Upper lobe of left lung (tissue), 6 donors: ENCODE results near the gene BRI3. TPM values are rescaled to one million over a fixed set of nuclear protein-coding genes. Genes with fewer than 3 reads are reported as not detected.

Experiments
- ATAC-seq, 2 donors: fragments of 200-7000 bp; cut with Tn5 transposase; one replicate each; pipeline ENCODE4 v1.9.1; 2022; ENCODE audit warnings: mild to moderate bottlenecking in 2 of 2, moderate library complexity in 2 of 2; ENCODE audit not compliant: low FRiP score in 2 of 2
- DNase-seq, 2 donors: peaks; one replicate each; pipeline ENCODE4 v3.0.0-alpha.2; 2019 to 2020
- H3K27ac ChIP-seq, 4 donors: fragments of 200-600 bp; sonication (generic); one replicate each; pipeline ENCODE4 v1.5.1; 2016 to 2019
- H3K27me3 ChIP-seq, 4 donors: fragments of 200-600 bp; sonication (generic); one replicate each; pipeline ENCODE4 v1.5.1; 2017 to 2019
- H3K36me3 ChIP-seq, 4 donors: fragments of 200-600 bp; sonication (generic); one replicate each; pipeline ENCODE4 v1.5.1; 2016 to 2019
- H3K4me1 ChIP-seq, 4 donors: fragments of 200-600 bp; sonication (generic); one replicate each; pipeline ENCODE4 v1.5.1; 2018 to 2019
- H3K4me3 ChIP-seq, 4 donors: fragments of 200-600 bp; sonication (generic); one replicate each; pipeline ENCODE4 v1.5.1; 2017 to 2019; ENCODE audit warnings: mild to moderate bottlenecking in 2 of 4, moderate library complexity in 1 of 4
- H3K9me3 ChIP-seq, 4 donors: fragments of 200-600 bp; sonication (generic); one replicate each; pipeline ENCODE4 v1.5.1; 2018 to 2019
- CTCF ChIP-seq, 6 experiments: fragments of 450-650 bp in 4 of 6; fragments of 200-600 bp in 2 of 6; sonication (generic) in 2 of 6; IDR thresholded peaks; one replicate each; pipeline ENCODE4 v1.5.1; 2016 to 2019; ENCODE audit warnings: antibody characterized with exemption in 6 of 6
- EP300 ChIP-seq, 4 donors: sonication (generic); formaldehyde crosslinking; IDR thresholded peaks; one replicate each; pipeline ENCODE4 v1.5.1; 2017; ENCODE audit warnings: antibody characterized with exemption in 4 of 4, control low read depth in 2 of 4
- POLR2A ChIP-seq, 4 donors: fragments of 450-650 bp; IDR thresholded peaks; one replicate each; pipeline ENCODE4 v1.5.1; 2016 to 2017; ENCODE audit warnings: antibody characterized with exemption in 4 of 4, mild to moderate bottlenecking in 2 of 4
- POLR2AphosphoS5 ChIP-seq, 2 donors: sonication (generic); formaldehyde crosslinking; IDR thresholded peaks; one replicate each; pipeline ENCODE4 v1.5.1; 2017; ENCODE audit warnings: antibody characterized with exemption in 2 of 2
- WGBS, 2 donors: methylation state at CpG; one replicate each; pipeline ENCODE4 v1.1.5; 2017 to 2018; 5-methylcytosine and 5-hydroxymethylcytosine counted together
- total RNA-seq, 6 donors: library from RNA; depleted of rRNA in 4 of 6; stranded (reverse); fragments of >200 nt in 4 of 6; gene quantifications; one replicate each; pipeline versions ENCODE4 v1.1.0 to v1.2.1, GENCODE V29; 2016 to 2021
- donor health status: DM: no; HTN: no; CAD: no; lungs with moderate emphysema.
- donor health status: DM: no; HTN: yes; CAD: no; lungs with severe emphysema.

BRI3 gene
- total RNA-seq, 6 donors from 2014 or later = 113 to 703 (median 143) TPM

DNA sequence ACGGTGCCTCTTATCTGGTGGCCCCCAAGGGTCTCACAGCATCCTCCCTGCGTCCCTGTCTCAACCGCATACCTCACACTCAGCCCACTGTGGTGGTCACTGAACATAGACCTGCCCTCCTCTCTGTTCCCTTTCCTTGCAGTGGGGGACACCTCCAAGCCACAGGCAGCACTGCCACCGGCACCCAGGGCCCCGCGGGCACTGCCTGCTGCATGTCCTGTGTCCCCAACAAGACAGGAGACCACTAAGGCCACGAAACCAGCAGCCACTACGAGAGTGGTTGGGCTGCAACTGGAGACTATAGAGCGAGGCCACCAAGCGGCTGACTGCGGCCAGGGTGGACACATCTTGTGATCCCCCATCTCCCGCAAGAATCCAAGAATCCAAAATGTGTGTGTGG, 15.3 kb downstream of the BRI3 start:
- no peaks in the 10 kb centered on the region for H3K27me3 ChIP-seq
- no peak overlapping the region for H3K27ac ChIP-seq
- 87 to 90% methylated on average over 11 to 12 of the region's 12 CpGs for WGBS, 2 donors
- H3K9me3 ChIP-seq = no peaks in the 10 kb centered on the region
- no peak overlapping the region for H3K4me3 ChIP-seq
- H3K4me1 ChIP-seq = peaks cover 0 to 9% (median 3%) of the 10 kb centered on the region in 4 donors
- DNase-seq = peak in 1 of 2 donors; percentile 71
- no peak for ATAC-seq
- peaks cover 18 to 75% (median 30%) of the 10 kb centered on the region in 4 donors for H3K36me3 ChIP-seq
- TF ChIP-seq POLR2A (IDR thresholded peaks at IDR 0.05) (no peak), POLR2AphosphoS5 (IDR thresholded peaks at IDR 0.05) (no peak), CTCF (IDR thresholded peaks at IDR 0.05) (no peak), EP300 (IDR thresholded peaks at IDR 0.05) (no peak)

- H3K4me3 ChIP-seq = no peak overlapping the region
- 60 to 74% methylated on average over 21 of the region's 21 CpGs for WGBS, 2 donors
- peaks cover 0 to 9% (median 3%) of the 10 kb centered on the region in 4 donors for H3K4me1 ChIP-seq
- TF ChIP-seq POLR2A (IDR thresholded peaks at IDR 0.05) (no peak), CTCF (IDR thresholded peaks at IDR 0.05) (no peak), POLR2AphosphoS5 (IDR thresholded peaks at IDR 0.05) (no peak), EP300 (IDR thresholded peaks at IDR 0.05) (no peak)
- H3K27ac ChIP-seq = peak overlapping the region in 1 of 4 donors; percentile 14
- no peaks in the 10 kb centered on the region for H3K9me3 ChIP-seq
- H3K27me3 ChIP-seq = no peaks in the 10 kb centered on the region
- H3K36me3 ChIP-seq = peaks cover 10 to 75% (median 21%) of the 10 kb centered on the region in 4 donors
- peak in 1 of 2 donors; percentile 63 for DNase-seq
- no peak for ATAC-seq
Observed at GRCh38 chr7:98297626-98298286, 16.3 kb downstream of the BRI3 start.

GRCh38 chr7:98300595-98301372, 19.3 kb downstream of the BRI3 start:
- Histone ChIP-seq H3K27me3 (no peaks in the 10 kb centered on the region), H3K27ac (no peak overlapping the region), H3K4me1 (peaks cover 0 to 5% (median 0%) of the 10 kb centered on the region in 4 donors), H3K9me3 (no peaks in the 10 kb centered on the region), H3K4me3 (no peak overlapping the region), H3K36me3 (peaks cover 1 to 59% (median 10%) of the 10 kb centered on the region in 4 donors)
- ATAC-seq (no peak), DNase-seq (peak in 1 of 2 donors; percentile 55)
- no peak for TF ChIP-seq POLR2AphosphoS5 (IDR thresholded peaks at IDR 0.05)
- no peak for TF ChIP-seq EP300 (IDR thresholded peaks at IDR 0.05)
- TF ChIP-seq POLR2A (IDR thresholded peaks at IDR 0.05) = no peak
- no peak for TF ChIP-seq CTCF (IDR thresholded peaks at IDR 0.05)
- 85 to 91% methylated on average over 24 to 26 of the region's 26 CpGs for WGBS, 2 donors

GRCh38 chr7:98301693-98302470, 20.4 kb downstream of the BRI3 start:
- Histone ChIP-seq H3K27me3 (no peaks in the 10 kb centered on the region), H3K36me3 (peaks cover 8 to 62% (median 15%) of the 10 kb centered on the region in 4 donors), H3K27ac (no peak overlapping the region), H3K9me3 (no peaks in the 10 kb centered on the region), H3K4me1 (peaks cover 0 to 5% (median 0%) of the 10 kb centered on the region in 4 donors), H3K4me3 (no peak overlapping the region)
- DNase-seq = peak in 1 of 2 donors; percentile 51
- ATAC-seq = no peak
- TF ChIP-seq POLR2A (IDR thresholded peaks at IDR 0.05) = no peak
- 90 to 91% methylated on average over 22 of the region's 22 CpGs for WGBS, 2 donors
